Type B pancreatic cell (in vitro differentiated cells): ENCODE measurements around the gene UBXN7. TPM values are rescaled to one million over a fixed set of nuclear protein-coding genes. Genes with fewer than 3 reads are reported as not detected.

Experiments used
- DNase-seq: peaks from one replicate; pipeline ENCODE4 v3.0.0; 2021; ENCODE audit warnings: mixed read lengths; ENCODE audit not compliant: unreplicated experiment; ENCODE audit errors: extremely low spot score
- H3K27ac Mint-ChIP-seq: 2 replicates; pipeline ENCODE4 v1.8.0; 2021; ENCODE audit warnings: mild to moderate bottlenecking, mixed read lengths
- H3K27me3 Mint-ChIP-seq: 2 replicates; pipeline ENCODE4 v1.8.0; 2021; ENCODE audit warnings: mixed read lengths
- H3K36me3 Mint-ChIP-seq: 2 replicates; pipeline ENCODE4 v1.8.0; 2021; ENCODE audit warnings: mixed read lengths
- H3K4me1 Mint-ChIP-seq: one replicate; pipeline ENCODE4 v1.8.0; 2021; ENCODE audit warnings: mixed read lengths; ENCODE audit not compliant: unreplicated experiment
- H3K4me3 Mint-ChIP-seq: 2 replicates; pipeline ENCODE4 v1.8.0; 2021; ENCODE audit warnings: mild to moderate bottlenecking, mixed read lengths
- H3K9me3 Mint-ChIP-seq: 2 replicates; pipeline ENCODE4 v1.8.0; 2021; ENCODE audit warnings: mixed read lengths
- CTCF ChIP-seq: fragments of 200-600 bp; sonication (generic); conservative IDR thresholded peaks from 2 replicates; pipeline ENCODE4 v1.5.0; 2021; ENCODE audit warnings: antibody characterized with exemption, mild to moderate bottlenecking
- total RNA-seq: library from RNA; stranded (reverse); gene quantifications from 2 replicates; pipeline ENCODE4 v1.2.1, GENCODE V29; 2021; ENCODE audit warnings: low replicate concordance

Gene UBXN7
- total RNA-seq, 1 donor from 2014 or later = 89.2 TPM

- no peaks in the 10 kb centered on the region for H3K9me3 Mint-ChIP-seq
- peaks cover 3% of the 10 kb centered on the region for H3K27me3 Mint-ChIP-seq
- H3K36me3 Mint-ChIP-seq = no peaks in the 10 kb centered on the region
- no peak for DNase-seq
- no peak for TF ChIP-seq CTCF
- H3K4me3 Mint-ChIP-seq = no peak overlapping the region
- H3K4me1 Mint-ChIP-seq = no peaks in the 10 kb centered on the region
- no peak overlapping the region for H3K27ac Mint-ChIP-seq
These were observed 105.3 kb downstream of the UBXN7 start for GRCh38 chr3:196326936-196327335.

- no peaks in the 10 kb centered on the region for H3K9me3 Mint-ChIP-seq
These were observed 108.5 kb downstream of the UBXN7 start for GRCh38 chr3:196323691-196324090.

GRCh38 chr3:196323016-196323415, 109.2 kb downstream of the UBXN7 start:
- Mint-ChIP-seq H3K9me3 (no peaks in the 10 kb centered on the region), H3K4me3 (no peak overlapping the region), H3K27me3 (peaks cover 3% of the 10 kb centered on the region), H3K4me1 (no peaks in the 10 kb centered on the region), H3K27ac (no peak overlapping the region), H3K36me3 (no peaks in the 10 kb centered on the region)
- TF ChIP-seq CTCF = no peak
- no peak for DNase-seq

More at GRCh38 chr3:196323691-196324090, 108.5 kb downstream of the UBXN7 start:
- DNase-seq = no peak
- no peaks in the 10 kb centered on the region for H3K4me1 Mint-ChIP-seq
- no peak overlapping the region for H3K27ac Mint-ChIP-seq
- peaks cover 3% of the 10 kb centered on the region for H3K27me3 Mint-ChIP-seq
- no peak overlapping the region for H3K4me3 Mint-ChIP-seq
- TF ChIP-seq CTCF = peak; percentile 58
- no peaks in the 10 kb centered on the region for H3K36me3 Mint-ChIP-seq

- DNase-seq = no peak
- no peaks in the 10 kb centered on the region for H3K36me3 Mint-ChIP-seq
- no peak overlapping the region for H3K27ac Mint-ChIP-seq
- no peaks in the 10 kb centered on the region for H3K4me1 Mint-ChIP-seq
- TF ChIP-seq CTCF = no peak
- no peak overlapping the region for H3K4me3 Mint-ChIP-seq
- no peaks in the 10 kb centered on the region for H3K9me3 Mint-ChIP-seq
- H3K27me3 Mint-ChIP-seq = peaks cover 3% of the 10 kb centered on the region
These were observed 111.1 kb downstream of the UBXN7 start for GRCh38 chr3:196321162-196321561.

GRCh38 chr3:196320137-196320536, 112.1 kb downstream of the UBXN7 start:
- DNase-seq = no peak
- no peak for TF ChIP-seq CTCF
- Mint-ChIP-seq H3K4me1 (no peaks in the 10 kb centered on the region), H3K9me3 (no peaks in the 10 kb centered on the region), H3K4me3 (peak overlapping the region; percentile 57), H3K27ac (no peak overlapping the region), H3K27me3 (peaks cover 3% of the 10 kb centered on the region), H3K36me3 (no peaks in the 10 kb centered on the region)
